Mesendoderm (in vitro differentiated cells): ENCODE results near the gene GFAP.
A peak's percentile ranks its signal among the peaks of the same experiment; 100 is the strongest.

Experiments
- DNase-seq: peaks from one replicate; pipeline ENCODE4 v3.0.0; 2013
- H2AK5ac ChIP-seq: 2 replicates; pipeline ENCODE4 v1.6.1; 2013; ENCODE audit warnings: low read length, inconsistent platforms
- H2BK120ac ChIP-seq: 2 replicates; pipeline ENCODE4 v1.6.1; 2013; ENCODE audit warnings: low read depth, mild to moderate bottlenecking, low read length, moderate library complexity, mixed read lengths
- H2BK15ac ChIP-seq: replicated peaks from 2 replicates; pipeline ENCODE4 v1.6.1; 2013; ENCODE audit warnings: low read depth, mild to moderate bottlenecking, moderate library complexity
- H2BK5ac ChIP-seq: 2 replicates; pipeline ENCODE4 v1.6.1; 2013; ENCODE audit warnings: low read length, inconsistent platforms
- H3K18ac ChIP-seq: 2 replicates; pipeline ENCODE4 v1.6.1; 2013; ENCODE audit warnings: mild to moderate bottlenecking, low read length, mixed read lengths
- H3K23ac ChIP-seq: one replicate; pipeline ENCODE4 v1.6.1; 2013; ENCODE audit warnings: low read length
- H3K27ac ChIP-seq: 2 replicates; pipeline ENCODE4 v1.5.1; 2013; ENCODE audit warnings: low read depth, mild to moderate bottlenecking, inconsistent platforms, low read length, moderate library complexity
- H3K27me3 ChIP-seq: 2 replicates; pipeline ENCODE4 v1.6.1; 2013; ENCODE audit warnings: low read length, control low read depth, mild to moderate bottlenecking, inconsistent platforms; ENCODE audit not compliant: insufficient read depth, poor library complexity
- H3K36me3 ChIP-seq: 2 replicates; pipeline ENCODE4 v1.6.1; 2013; ENCODE audit warnings: low read length, inconsistent platforms; ENCODE audit not compliant: control insufficient read depth, insufficient read depth
- H3K4ac ChIP-seq: one replicate; pipeline ENCODE4 v1.6.1; 2013; ENCODE audit warnings: low read depth, mild to moderate bottlenecking, low read length, moderate library complexity
- H3K4me1 ChIP-seq: 2 replicates; pipeline ENCODE4 v1.6.1; 2013; ENCODE audit warnings: low read depth, low read length, inconsistent platforms; ENCODE audit not compliant: control insufficient read depth
- H3K4me2 ChIP-seq: 2 replicates; pipeline ENCODE4 v1.6.1; 2013; ENCODE audit warnings: low read length
- H3K4me3 ChIP-seq: 2 replicates; pipeline ENCODE4 v1.5.1; 2013; ENCODE audit warnings: mild to moderate bottlenecking, low read length
- H3K56ac ChIP-seq: one replicate; pipeline ENCODE4 v1.6.1; 2013; ENCODE audit warnings: low read length
- H3K79me1 ChIP-seq: 2 replicates; pipeline ENCODE4 v1.6.1; 2013; ENCODE audit warnings: low read length, inconsistent platforms
- H3K79me2 ChIP-seq: 2 replicates; pipeline ENCODE4 v1.6.1; 2013; ENCODE audit warnings: mild to moderate bottlenecking, low read length; ENCODE audit not compliant: control insufficient read depth, insufficient read depth
- H3K9ac ChIP-seq: 2 replicates; pipeline ENCODE4 v1.6.1; 2013; ENCODE audit warnings: low read length, inconsistent platforms
- H4K5ac ChIP-seq: one replicate; pipeline ENCODE4 v1.6.1; 2013; ENCODE audit warnings: low read length
- H4K8ac ChIP-seq: one replicate; pipeline ENCODE4 v1.6.1; 2013; ENCODE audit warnings: low read depth, mild to moderate bottlenecking, control low read depth, low read length, moderate library complexity
- WGBS: extraction: QIAGEN DNeasy Blood & Tissue Kit; methylation state at CpG from one replicate; pipeline ENCODE4 v1.1.7; 2013; ENCODE audit warnings: low lambda C conversion rate, missing lambda C conversion rate; ENCODE audit not compliant: insufficient coverage; ENCODE audit errors: extremely low coverage; 5-methylcytosine and 5-hydroxymethylcytosine counted together

GFAP gene

GRCh38 chr17:44911133-44912001 lies 3.9 kb downstream of the GFAP start:
- H2AK5ac ChIP-seq = no peak overlapping the region
- no peaks in the 10 kb centered on the region for H3K36me3 ChIP-seq
- no peak overlapping the region for H2BK120ac ChIP-seq
- H3K23ac ChIP-seq = no peak overlapping the region
- H3K18ac ChIP-seq = no peak overlapping the region
- no peaks in the 10 kb centered on the region for H3K4me1 ChIP-seq
- H3K27me3 ChIP-seq = no peaks in the 10 kb centered on the region
- no peak overlapping the region for H3K4me3 ChIP-seq
- no peak overlapping the region for H2BK15ac ChIP-seq
- no peaks in the 10 kb centered on the region for H3K79me2 ChIP-seq
- H3K4me2 ChIP-seq = peak overlapping the region; percentile 78
- H3K27ac ChIP-seq = no peak overlapping the region
- no CpG with 5 or more reads among the region's 56 CpGs for WGBS
- no peak overlapping the region for H4K8ac ChIP-seq
- H3K79me1 ChIP-seq = no peaks in the 10 kb centered on the region
- peak; percentile 93 for DNase-seq
- H4K5ac ChIP-seq = no peak overlapping the region
- no peak overlapping the region for H2BK5ac ChIP-seq
- peak overlapping the region; percentile 26 for H3K9ac ChIP-seq
- peak overlapping the region; percentile 71 for H3K56ac ChIP-seq
- no peak overlapping the region for H3K4ac ChIP-seq

- H3K9ac ChIP-seq = peak overlapping the region; percentile 5
- no peak overlapping the region for H2BK120ac ChIP-seq
- H2BK5ac ChIP-seq = no peak overlapping the region
- H4K5ac ChIP-seq = no peak overlapping the region
- H3K36me3 ChIP-seq = no peaks in the 10 kb centered on the region
- H3K4ac ChIP-seq = no peak overlapping the region
- no peak overlapping the region for H3K56ac ChIP-seq
- H3K4me2 ChIP-seq = no peak overlapping the region
- no CpG with 5 or more reads among the region's 13 CpGs for WGBS
- no peaks in the 10 kb centered on the region for H3K4me1 ChIP-seq
- H3K79me2 ChIP-seq = no peaks in the 10 kb centered on the region
- H3K18ac ChIP-seq = no peak overlapping the region
- H3K27ac ChIP-seq = no peak overlapping the region
- no peak overlapping the region for H4K8ac ChIP-seq
- no peak overlapping the region for H2BK15ac ChIP-seq
- H3K23ac ChIP-seq = no peak overlapping the region
- H2AK5ac ChIP-seq = no peak overlapping the region
- H3K79me1 ChIP-seq = no peaks in the 10 kb centered on the region
- H3K27me3 ChIP-seq = no peaks in the 10 kb centered on the region
- DNase-seq = no peak
- no peak overlapping the region for H3K4me3 ChIP-seq
Measured at GRCh38 chr17:44910231-44911106, 4.8 kb downstream of the GFAP start.

- WGBS = no CpG with 5 or more reads among the region's 11 CpGs
- Histone ChIP-seq H3K56ac (no peak overlapping the region), H2BK120ac (no peak overlapping the region), H3K79me2 (no peaks in the 10 kb centered on the region), H2AK5ac (no peak overlapping the region), H3K23ac (no peak overlapping the region), H3K4me2 (no peak overlapping the region), H2BK5ac (no peak overlapping the region), H2BK15ac (no peak overlapping the region), H4K8ac (no peak overlapping the region), H3K79me1 (no peaks in the 10 kb centered on the region), H3K27ac (no peak overlapping the region), H4K5ac (no peak overlapping the region), H3K18ac (no peak overlapping the region), H3K4me1 (no peaks in the 10 kb centered on the region), H3K9ac (no peak overlapping the region), H3K4me3 (no peak overlapping the region), H3K27me3 (no peaks in the 10 kb centered on the region), H3K4ac (no peak overlapping the region), H3K36me3 (no peaks in the 10 kb centered on the region)
- DNase-seq = no peak
Measured at GRCh38 chr17:44909681-44910144, 5.6 kb downstream of the GFAP start.

GRCh38 chr17:44908761-44909326 lies 6.5 kb downstream of the GFAP start:
- Histone ChIP-seq H3K27ac (no peak overlapping the region), H3K9ac (no peak overlapping the region), H3K27me3 (no peaks in the 10 kb centered on the region), H4K8ac (no peak overlapping the region), H3K79me2 (no peaks in the 10 kb centered on the region), H3K79me1 (no peaks in the 10 kb centered on the region), H3K56ac (no peak overlapping the region), H2BK5ac (no peak overlapping the region), H3K18ac (no peak overlapping the region), H4K5ac (no peak overlapping the region), H3K23ac (no peak overlapping the region), H2BK120ac (no peak overlapping the region), H2BK15ac (no peak overlapping the region), H2AK5ac (no peak overlapping the region), H3K36me3 (no peaks in the 10 kb centered on the region), H3K4me3 (no peak overlapping the region), H3K4me1 (no peaks in the 10 kb centered on the region), H3K4me2 (no peak overlapping the region), H3K4ac (no peak overlapping the region)
- no CpG with 5 or more reads among the region's 10 CpGs for WGBS
- DNase-seq = no peak

GRCh38 chr17:44907729-44908470 lies 7.4 kb downstream of the GFAP start:
- no peak overlapping the region for H3K9ac ChIP-seq
- H3K79me1 ChIP-seq = no peaks in the 10 kb centered on the region
- no peak overlapping the region for H3K23ac ChIP-seq
- no peak for DNase-seq
- H3K4me2 ChIP-seq = no peak overlapping the region
- H3K18ac ChIP-seq = no peak overlapping the region
- no peak overlapping the region for H2BK15ac ChIP-seq
- no peak overlapping the region for H3K4me3 ChIP-seq
- no peak overlapping the region for H2AK5ac ChIP-seq
- no peak overlapping the region for H4K5ac ChIP-seq
- no peaks in the 10 kb centered on the region for H3K36me3 ChIP-seq
- no peak overlapping the region for H3K56ac ChIP-seq
- no peak overlapping the region for H2BK5ac ChIP-seq
- H3K27ac ChIP-seq = no peak overlapping the region
- H2BK120ac ChIP-seq = no peak overlapping the region
- no peak overlapping the region for H4K8ac ChIP-seq
- H3K4me1 ChIP-seq = no peaks in the 10 kb centered on the region
- no peaks in the 10 kb centered on the region for H3K79me2 ChIP-seq
- no peaks in the 10 kb centered on the region for H3K27me3 ChIP-seq
- WGBS = no CpG with 5 or more reads among the region's 11 CpGs
- H3K4ac ChIP-seq = no peak overlapping the region
